ENCODE results near the gene TACC2.

- TF ChIP-seq ZEB2 (IDR thresholded peaks at IDR 0.05) (no peak), TBP (optimal IDR thresholded peaks at IDR 0.05; ENCODE audit: low read depth, low read length) (no peak), ZNF41 (CRISPR knock-in tag; conservative IDR thresholded peaks at IDR 0.05) (no peak), ZBTB11 (CRISPR knock-in tag; IDR thresholded peaks at IDR 0.05) (no peak), BRCA1 (IDR thresholded peaks at IDR 0.05) (no peak), BRCA1 (CRISPR knock-in tag; IDR thresholded peaks at IDR 0.05) (no peak), BRD4 (IDR thresholded peaks at IDR 0.05) (no peak), CXXC5 (CRISPR knock-in tag; IDR thresholded peaks at IDR 0.05) (no peak), HDAC2 (IDR thresholded peaks at IDR 0.05) (no peak), ZNF12 (CRISPR knock-in tag; IDR thresholded peaks at IDR 0.05) (no peak), CREB1 (IDR thresholded peaks at IDR 0.05) (no peak), CREB1 (CRISPR knock-in tag; IDR thresholded peaks at IDR 0.05) (no peak), ZNF282 (CRISPR knock-in tag; IDR thresholded peaks at IDR 0.05) (no peak)
Measured at GRCh38 chr10:122117475-122117874, 128.5 kb downstream of the TACC2 start.
